Activated naive CD4-positive, alpha-beta T cell treated with anti-CD3 and anti-CD28 coated beads for 36 hours (primary cell): Measurements from ENCODE around the gene ALDH1L1. TPM values are rescaled to one million over a fixed set of nuclear protein-coding genes. Genes with fewer than 3 reads are reported as not detected.

Source experiments
- CTCF ChIA-PET: fragments of 350-600 bp; sonication (Branson Sonifier 250); formaldehyde crosslinking; loops from one replicate; lab custom pipeline; 2021; ENCODE audit warnings: antibody characterized with exemption; lab: Charles Lee
- DNase-seq: peaks from one replicate; pipeline ENCODE4 v3.0.0-alpha.2; 2020
- H3K27ac Mint-ChIP-seq: one replicate; pipeline ENCODE4 v1.8.0; 2021; ENCODE audit warnings: mild to moderate bottlenecking, mixed read lengths
- H3K27me3 Mint-ChIP-seq: one replicate; pipeline ENCODE4 v1.8.0; 2021; ENCODE audit warnings: low read depth, mixed read lengths
- H3K36me3 Mint-ChIP-seq: one replicate; pipeline ENCODE4 v1.8.0; 2021; ENCODE audit warnings: low read depth, mixed read lengths
- H3K4me1 Mint-ChIP-seq: one replicate; pipeline ENCODE4 v1.8.0; 2021; ENCODE audit warnings: low read depth, mixed read lengths
- H3K4me3 Mint-ChIP-seq: one replicate; pipeline ENCODE4 v1.8.0; 2021; ENCODE audit warnings: mild to moderate bottlenecking, moderate library complexity, mixed read lengths
- H3K9me3 Mint-ChIP-seq: one replicate; pipeline ENCODE4 v1.8.0; 2021; ENCODE audit warnings: mixed read lengths
- intact Hi-C: fragments of 100-400 bp; cut with micrococcal nuclease; formaldehyde crosslinking; loops from one replicate; pipeline ENCODE4 v1.15.1; 2023
- total RNA-seq, 2 experiments: library from RNA; stranded (reverse); gene quantifications; one replicate each; pipeline ENCODE4 v1.2.3, GENCODE V29; 2021

The ALDH1L1 gene
- total RNA-seq, 2 experiments from 2014 or later = not detected

GRCh38 chr3:126109146-126109879 is 71.1 kb downstream of the ALDH1L1 start:
- Mint-ChIP-seq H3K27ac (no peak overlapping the region), H3K27me3 (no peaks in the 10 kb centered on the region), H3K4me3 (no peak overlapping the region), H3K9me3 (no peaks in the 10 kb centered on the region), H3K4me1 (no peaks in the 10 kb centered on the region), H3K36me3 (no peaks in the 10 kb centered on the region)
- no peak for DNase-seq
- intact Hi-C loops = no loop called here
- CTCF ChIA-PET = no interaction called here

- no peaks in the 10 kb centered on the region for H3K27me3 Mint-ChIP-seq
- intact Hi-C loops = no loop called here
- no peak overlapping the region for H3K27ac Mint-ChIP-seq
- H3K4me3 Mint-ChIP-seq = no peak overlapping the region
- no peaks in the 10 kb centered on the region for H3K4me1 Mint-ChIP-seq
- H3K9me3 Mint-ChIP-seq = no peaks in the 10 kb centered on the region
- H3K36me3 Mint-ChIP-seq = no peaks in the 10 kb centered on the region
- CTCF ChIA-PET = no interaction called here
- DNase-seq = no peak
These were observed 71.7 kb downstream of the ALDH1L1 start for GRCh38 chr3:126108676-126109050.

- Mint-ChIP-seq H3K9me3 (no peaks in the 10 kb centered on the region), H3K4me3 (no peak overlapping the region), H3K27ac (no peak overlapping the region), H3K4me1 (no peaks in the 10 kb centered on the region), H3K36me3 (no peaks in the 10 kb centered on the region), H3K27me3 (no peaks in the 10 kb centered on the region)
- no peak for DNase-seq
- CTCF ChIA-PET = no interaction called here
- intact Hi-C loops = no loop called here
These were observed 72.3 kb downstream of the ALDH1L1 start for GRCh38 chr3:126107957-126108675.

GRCh38 chr3:126107203-126107939 is 73.0 kb downstream of the ALDH1L1 start:
- Mint-ChIP-seq H3K4me1 (no peaks in the 10 kb centered on the region), H3K36me3 (no peaks in the 10 kb centered on the region), H3K27ac (no peak overlapping the region), H3K27me3 (no peaks in the 10 kb centered on the region), H3K4me3 (no peak overlapping the region), H3K9me3 (no peaks in the 10 kb centered on the region)
- intact Hi-C loops = no loop called here
- no peak for DNase-seq
- CTCF ChIA-PET = no interaction called here

GRCh38 chr3:126106336-126107202 is 73.8 kb downstream of the ALDH1L1 start:
- Mint-ChIP-seq H3K27ac (no peak overlapping the region), H3K9me3 (no peaks in the 10 kb centered on the region), H3K27me3 (no peaks in the 10 kb centered on the region), H3K4me1 (no peaks in the 10 kb centered on the region), H3K36me3 (no peaks in the 10 kb centered on the region), H3K4me3 (no peak overlapping the region)
- CTCF ChIA-PET = no interaction called here
- DNase-seq = no peak
- intact Hi-C loops = no loop called here

GRCh38 chr3:126105691-126106187 is 74.6 kb downstream of the ALDH1L1 start:
- intact Hi-C loops = no loop called here
- no peak for DNase-seq

GRCh38 chr3:126104742-126105605 is 75.4 kb downstream of the ALDH1L1 start:
- H3K4me3 Mint-ChIP-seq = no peak overlapping the region
- H3K4me1 Mint-ChIP-seq = no peaks in the 10 kb centered on the region
- DNase-seq = no peak
- CTCF ChIA-PET = no interaction called here
- no peaks in the 10 kb centered on the region for H3K36me3 Mint-ChIP-seq
- intact Hi-C loops = no loop called here
- no peak overlapping the region for H3K27ac Mint-ChIP-seq
- no peaks in the 10 kb centered on the region for H3K9me3 Mint-ChIP-seq
- no peaks in the 10 kb centered on the region for H3K27me3 Mint-ChIP-seq

More at GRCh38 chr3:126105691-126106187, 74.6 kb downstream of the ALDH1L1 start:
- Mint-ChIP-seq H3K9me3 (no peaks in the 10 kb centered on the region), H3K27me3 (no peaks in the 10 kb centered on the region), H3K4me1 (no peaks in the 10 kb centered on the region), H3K4me3 (no peak overlapping the region), H3K27ac (no peak overlapping the region), H3K36me3 (no peaks in the 10 kb centered on the region)
- CTCF ChIA-PET = no interaction called here

- Mint-ChIP-seq H3K27me3 (no peaks in the 10 kb centered on the region), H3K9me3 (no peaks in the 10 kb centered on the region), H3K4me1 (no peaks in the 10 kb centered on the region), H3K36me3 (no peaks in the 10 kb centered on the region), H3K4me3 (no peak overlapping the region), H3K27ac (no peak overlapping the region)
- intact Hi-C loops = no loop called here
- CTCF ChIA-PET = no interaction called here
- no peak for DNase-seq
These were observed 76.3 kb downstream of the ALDH1L1 start for GRCh38 chr3:126104028-126104635.

- Mint-ChIP-seq H3K27me3 (no peaks in the 10 kb centered on the region), H3K4me1 (no peaks in the 10 kb centered on the region), H3K36me3 (no peaks in the 10 kb centered on the region), H3K4me3 (no peak overlapping the region), H3K9me3 (no peaks in the 10 kb centered on the region), H3K27ac (no peak overlapping the region)
- no peak for DNase-seq
- intact Hi-C loops = no loop called here
- CTCF ChIA-PET = interaction anchor here (0.5 kb wide), 1 partner anchor 131 kb away, joined by 5 read pairs; no protein-coding TSS in a partner anchor
These were observed 77.0 kb downstream of the ALDH1L1 start for GRCh38 chr3:126103121-126104027.

GRCh38 chr3:126102530-126102951 is 77.8 kb downstream of the ALDH1L1 start:
- H3K4me1 Mint-ChIP-seq = no peaks in the 10 kb centered on the region
- no peak overlapping the region for H3K4me3 Mint-ChIP-seq
- no peaks in the 10 kb centered on the region for H3K36me3 Mint-ChIP-seq
- no peaks in the 10 kb centered on the region for H3K27me3 Mint-ChIP-seq
- CTCF ChIA-PET = interaction anchor here (0.5 to 0.8 kb wide), 2 partner anchors 83 to 131 kb away, joined by 3 to 5 read pairs; no protein-coding TSS in a partner anchor
- DNase-seq = no peak
- intact Hi-C loops = no loop called here
- H3K9me3 Mint-ChIP-seq = peaks cover 2% of the 10 kb centered on the region
- no peak overlapping the region for H3K27ac Mint-ChIP-seq
